Measurements from ENCODE around the gene DBH.
"Not testable (repeated sequence)": the region's sequence is repeated elsewhere in the genome, so short reads cannot be mapped to it uniquely, and the experiment has no call there.

The DBH gene

DNA sequence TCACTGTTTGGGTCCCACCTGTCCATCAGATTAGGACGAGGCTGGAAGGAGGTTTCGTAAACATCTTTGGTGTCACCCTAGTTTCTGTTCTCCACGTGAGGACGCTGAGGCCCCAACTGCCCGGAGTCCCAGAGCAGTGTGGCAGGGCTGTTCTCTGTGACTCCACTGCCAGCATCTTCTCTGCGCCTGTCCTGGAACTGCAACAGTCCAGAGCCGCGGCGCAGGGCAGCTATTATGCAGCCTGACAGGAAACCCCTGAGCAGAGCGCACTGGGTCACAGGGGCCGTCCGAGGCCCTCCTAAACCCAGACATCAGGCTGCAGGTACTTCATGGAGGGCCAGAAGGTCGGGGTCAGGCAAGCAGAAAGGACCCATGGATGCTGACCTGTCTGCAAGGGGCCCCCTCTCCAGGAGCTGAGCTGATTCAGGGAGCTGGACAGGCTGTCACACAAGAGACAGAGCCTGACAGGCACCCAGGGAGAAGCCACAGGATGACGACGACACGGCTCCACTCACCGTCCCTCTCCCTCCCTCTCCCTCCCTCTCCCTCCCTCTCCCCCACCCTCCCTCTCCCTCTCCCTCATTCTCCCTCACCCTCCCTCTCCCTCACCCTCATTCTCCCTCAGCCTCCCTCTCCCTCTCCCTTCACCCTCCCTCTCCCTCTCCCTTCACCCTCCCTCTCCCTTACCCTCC lies 31.7 kb downstream of the DBH start:
- no peak for DNase-seq

DNA sequence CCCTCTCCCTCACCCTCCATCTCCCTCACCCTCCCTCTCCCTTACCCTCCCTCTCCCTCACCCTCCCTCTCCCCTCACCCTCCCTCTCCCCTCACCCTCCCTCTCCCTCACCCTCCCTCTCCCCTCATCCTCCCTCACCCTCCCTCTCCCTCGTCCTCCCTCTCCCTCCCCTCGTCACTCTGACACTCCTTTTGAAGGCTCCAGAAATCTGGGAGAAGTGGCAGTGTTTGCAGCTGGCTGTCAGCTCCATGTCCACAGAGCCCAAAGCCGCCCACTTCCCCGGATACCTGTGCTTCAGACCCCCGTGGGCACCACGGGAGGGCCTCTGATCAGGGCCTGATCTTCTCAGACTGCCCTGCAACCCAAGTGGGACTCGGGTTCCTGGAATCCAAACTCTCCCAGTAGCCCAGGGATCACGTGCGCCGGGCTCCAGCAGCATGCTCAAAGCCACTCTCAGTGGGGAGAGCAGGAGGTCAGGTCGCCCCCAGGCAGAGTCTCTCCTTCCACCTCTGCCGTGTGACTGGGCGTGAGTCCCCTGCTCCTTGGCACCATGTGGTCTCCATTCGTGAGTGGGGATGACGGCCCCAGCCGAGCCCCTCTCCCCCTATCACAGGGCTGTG lies 33.1 kb downstream of the DBH start:
- DNase-seq: no peak

DNA sequence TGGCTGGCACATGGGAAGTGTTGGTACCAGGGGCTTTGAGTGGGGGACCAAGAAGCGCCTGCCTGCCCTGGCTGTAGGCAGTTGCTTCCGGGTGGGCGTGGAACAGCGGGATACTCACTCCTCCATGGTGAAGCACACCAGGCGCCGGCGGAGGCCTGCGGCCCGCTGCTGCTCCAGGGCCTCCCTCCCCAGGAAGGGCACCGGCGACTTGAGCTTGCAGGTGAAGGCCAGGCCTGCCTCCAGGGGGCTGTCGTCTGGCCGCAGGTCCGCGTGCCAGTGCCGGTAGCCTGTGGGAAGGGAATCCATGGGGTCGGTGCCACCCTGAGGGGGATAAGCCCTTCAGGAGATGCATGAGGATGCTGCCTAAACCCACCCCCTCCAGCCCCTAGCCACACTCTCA lies 34.3 kb downstream of the DBH start:
- DNase-seq: no peak

DNA sequence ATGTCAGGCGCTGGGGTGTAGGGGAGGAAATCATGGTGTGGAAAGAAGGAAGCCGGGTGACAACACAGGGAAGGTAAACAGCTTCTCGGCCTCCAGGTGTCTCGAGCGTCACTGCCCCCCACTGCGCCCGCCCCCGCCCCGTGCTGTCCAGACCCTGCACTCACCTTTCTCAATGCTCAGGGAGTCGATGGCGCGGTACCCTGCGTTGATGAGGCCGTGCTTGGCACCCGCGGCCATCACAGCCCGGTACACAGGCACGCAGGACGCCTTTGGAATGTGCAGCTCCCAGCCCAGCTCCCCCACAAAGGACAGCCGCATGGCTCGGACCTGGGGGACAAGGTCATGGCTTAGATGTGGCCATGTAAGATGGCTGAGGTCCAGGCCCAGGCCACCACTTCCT lies 35.2 kb downstream of the DBH start:
- DNase-seq: no peak

DNA sequence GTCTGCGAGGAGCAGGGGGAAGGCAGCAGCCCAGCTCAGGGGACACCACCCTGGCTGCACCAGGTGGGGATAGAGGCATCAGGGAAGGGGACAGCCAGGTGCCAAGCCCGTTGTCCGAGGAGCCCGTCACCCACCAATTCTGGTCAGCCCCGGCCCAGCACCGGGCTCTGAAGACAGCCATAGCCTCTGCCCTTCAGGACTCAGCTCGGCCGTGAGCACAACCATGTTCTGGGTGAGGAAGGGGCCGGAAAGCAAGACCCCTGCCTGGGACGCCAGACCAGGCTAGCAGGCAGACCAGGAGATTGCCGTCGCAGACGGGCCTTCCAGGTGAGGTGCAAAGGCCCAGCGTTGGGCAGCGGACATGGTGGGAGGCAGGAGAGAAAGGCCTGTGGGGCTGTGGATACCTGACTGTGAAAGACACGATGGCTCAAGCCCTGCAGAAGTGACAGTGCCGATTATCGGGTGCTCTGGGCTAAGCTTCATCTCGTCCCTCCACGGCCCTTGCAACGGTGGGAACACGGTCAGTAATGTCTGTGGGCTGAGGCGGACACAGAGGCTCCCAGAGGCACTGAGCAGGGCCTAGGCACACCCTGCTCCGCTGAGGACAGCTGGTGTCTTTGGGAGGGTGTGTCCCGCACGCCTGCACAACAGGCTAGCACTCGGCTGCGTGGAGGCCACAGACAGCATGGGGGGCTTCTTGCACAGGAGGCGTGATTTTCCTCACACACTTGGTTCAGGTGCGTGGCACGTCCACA lies 36.5 kb downstream of the DBH start:
- no peak for DNase-seq

DNA sequence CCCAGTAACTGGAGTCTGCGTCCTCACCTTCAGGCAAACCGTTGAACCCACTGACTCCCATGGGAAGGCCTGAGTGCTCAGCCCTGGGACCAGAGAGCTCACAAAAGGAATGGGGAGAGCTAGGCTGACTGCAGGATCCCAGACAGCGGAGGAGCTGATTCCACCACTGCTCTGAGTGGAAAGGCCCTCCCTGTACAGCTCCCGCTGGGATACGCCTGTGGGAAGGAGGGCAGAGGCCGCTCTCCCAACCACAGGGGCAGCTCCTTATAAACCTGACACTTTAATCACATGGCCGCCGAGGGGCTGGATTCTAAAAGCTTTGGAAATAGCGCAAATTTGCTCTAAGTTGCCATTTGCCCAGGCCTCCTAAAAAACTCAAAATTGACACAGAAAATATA lies 37.1 kb downstream of the DBH start:
- no peak for DNase-seq

DNA sequence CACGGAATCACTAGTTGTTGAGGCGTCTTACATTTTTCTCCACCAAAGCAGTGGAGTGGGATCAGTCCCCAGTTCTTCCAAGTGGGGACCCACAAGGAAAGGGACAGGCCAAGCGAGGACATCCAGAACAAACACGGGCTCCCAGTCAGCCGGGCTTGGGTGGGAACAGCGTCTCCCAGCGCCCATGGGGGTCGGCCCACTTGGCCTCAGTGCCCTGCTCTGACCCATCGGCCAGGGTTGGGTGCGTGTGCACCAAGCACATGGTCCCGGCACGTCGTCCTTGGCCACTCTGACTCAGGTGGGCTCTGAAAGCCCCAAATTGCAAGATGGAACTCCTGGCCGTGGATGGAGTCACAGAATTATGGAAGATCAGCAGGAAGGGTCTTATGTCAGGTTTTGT lies 37.9 kb downstream of the DBH start:
- no peak for DNase-seq

DNA sequence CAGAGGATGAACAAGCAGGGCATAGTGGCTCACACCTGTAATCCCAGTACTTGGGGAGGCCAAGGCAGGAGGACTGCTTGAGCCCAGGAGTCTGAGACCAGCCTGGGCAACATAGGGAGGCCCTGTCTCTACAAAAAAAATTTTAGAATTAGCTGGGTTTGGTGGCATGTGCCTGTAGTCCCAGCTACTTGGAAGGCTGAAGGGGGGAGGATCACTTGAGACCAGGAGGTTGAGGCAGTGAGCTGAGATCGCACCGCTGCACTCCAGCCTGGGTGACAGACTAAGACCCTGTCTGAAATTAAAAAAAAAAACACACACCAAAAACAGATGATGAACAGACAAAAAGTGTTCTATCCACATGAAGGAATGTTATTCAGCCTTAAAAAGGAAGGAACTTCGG lies 39.6 kb downstream of the DBH start:
- not testable (repeated sequence) for DNase-seq

DNA sequence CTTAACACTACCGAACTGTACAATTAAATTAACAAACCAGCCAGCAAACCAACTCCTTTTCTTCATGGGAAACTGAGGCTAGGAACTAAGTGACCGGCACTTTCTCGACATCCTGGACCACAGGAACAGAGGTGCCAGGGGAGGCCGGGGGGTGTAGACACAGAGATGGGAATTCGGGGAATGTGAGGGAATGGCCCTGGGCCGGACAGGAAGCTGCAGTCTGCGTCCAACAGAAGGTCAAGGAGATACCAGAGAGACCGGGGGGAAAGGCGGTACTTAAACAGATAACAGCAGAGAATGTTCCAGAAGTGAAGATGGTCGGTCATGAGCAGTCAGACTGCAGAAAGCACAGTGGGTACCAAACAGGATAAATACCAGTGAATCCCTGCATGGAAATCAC lies 40.3 kb downstream of the DBH start:
- DNase-seq: no peak

DNA sequence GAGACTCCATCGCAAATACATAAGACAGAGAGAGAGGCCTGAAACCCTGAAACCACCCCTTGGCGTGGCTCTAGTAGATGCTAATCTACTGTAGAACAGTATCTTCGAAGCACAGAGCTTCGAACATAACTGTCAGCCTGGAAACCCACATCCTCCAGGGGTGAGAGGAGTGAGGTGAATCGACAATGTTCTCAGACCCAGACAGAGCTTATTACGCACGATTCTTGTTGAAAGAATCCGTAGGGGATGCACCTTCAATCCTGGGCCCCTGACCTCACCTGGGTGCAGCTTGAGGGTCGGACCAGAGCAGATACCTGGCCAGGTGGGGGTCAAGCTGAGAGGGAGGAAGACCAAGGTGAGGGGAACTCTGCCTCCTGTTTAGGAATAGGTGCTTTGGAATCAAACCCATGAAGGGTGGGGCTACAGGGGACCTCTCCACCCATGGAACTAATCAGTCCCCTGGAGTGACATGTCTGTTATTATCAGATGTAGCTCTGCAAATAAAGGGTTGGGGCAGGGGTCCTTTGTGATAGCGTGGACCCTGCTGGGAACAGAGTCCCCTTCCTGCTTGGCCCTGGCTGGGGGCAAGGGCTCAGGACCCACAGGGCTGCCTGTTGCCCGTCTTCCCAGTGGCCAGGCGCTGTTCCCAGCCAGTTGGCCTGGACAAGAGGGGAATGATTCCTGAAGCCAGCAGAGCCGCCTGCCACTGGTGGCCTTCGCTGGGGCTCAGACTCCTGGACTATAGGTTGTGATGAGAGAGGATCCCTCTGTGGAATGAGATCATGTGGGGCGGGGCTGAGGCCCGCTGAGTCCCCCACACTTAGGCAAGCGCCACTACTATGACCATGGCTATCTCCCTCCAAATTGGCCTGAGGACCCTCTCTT lies 41.2 kb downstream of the DBH start:
- DNase-seq: no peak

DNA sequence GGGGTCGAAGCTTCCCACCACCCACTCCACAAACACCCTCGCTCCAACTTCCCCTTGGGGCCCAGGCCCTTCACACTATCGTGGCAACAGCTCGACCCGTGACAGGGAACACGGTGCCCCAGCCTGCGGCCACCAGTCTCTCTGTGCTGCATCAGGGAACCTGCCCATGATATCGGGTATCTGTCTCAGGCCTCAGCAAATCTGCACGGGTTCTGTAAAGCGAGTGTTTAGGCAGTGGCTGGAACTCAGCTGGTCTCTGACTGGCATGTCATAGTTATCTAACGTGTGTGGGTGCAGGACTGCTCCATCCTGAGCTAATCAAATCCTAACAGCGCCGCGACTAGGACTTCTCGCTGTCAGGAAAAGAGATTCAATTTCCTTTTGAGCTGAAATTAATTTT lies 42.9 kb downstream of the DBH start:
- DNase-seq: no peak

DNA sequence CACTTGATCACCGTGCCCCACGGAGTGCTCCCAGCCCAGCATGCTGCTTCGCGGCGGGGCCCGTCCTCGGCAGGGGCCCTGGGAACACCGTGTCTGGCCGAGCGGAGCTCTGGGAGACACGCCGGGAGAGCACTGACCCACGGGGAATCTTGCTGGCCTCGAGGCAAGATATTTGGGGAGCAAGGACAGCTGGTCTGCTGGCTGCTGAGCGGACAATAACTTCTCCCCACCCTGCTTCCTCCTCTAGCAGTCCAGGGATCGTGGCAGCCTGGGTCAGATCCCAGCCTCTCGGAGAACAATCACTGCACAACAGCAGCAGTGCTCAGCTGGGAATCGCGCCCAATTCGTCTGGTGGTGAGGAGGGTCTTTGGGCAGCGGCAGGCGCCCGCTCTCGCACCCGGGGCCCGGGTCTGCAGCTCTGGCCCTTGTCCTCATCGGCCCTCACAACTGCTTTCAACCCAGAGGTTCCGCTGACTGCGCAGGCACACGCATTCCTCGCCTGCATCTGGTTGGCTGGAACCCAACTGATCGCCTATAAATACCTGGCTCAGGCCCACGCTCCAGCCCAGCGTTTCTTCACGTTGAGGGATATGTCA lies 43.4 kb downstream of the DBH start:
- no peak for DNase-seq

DNA sequence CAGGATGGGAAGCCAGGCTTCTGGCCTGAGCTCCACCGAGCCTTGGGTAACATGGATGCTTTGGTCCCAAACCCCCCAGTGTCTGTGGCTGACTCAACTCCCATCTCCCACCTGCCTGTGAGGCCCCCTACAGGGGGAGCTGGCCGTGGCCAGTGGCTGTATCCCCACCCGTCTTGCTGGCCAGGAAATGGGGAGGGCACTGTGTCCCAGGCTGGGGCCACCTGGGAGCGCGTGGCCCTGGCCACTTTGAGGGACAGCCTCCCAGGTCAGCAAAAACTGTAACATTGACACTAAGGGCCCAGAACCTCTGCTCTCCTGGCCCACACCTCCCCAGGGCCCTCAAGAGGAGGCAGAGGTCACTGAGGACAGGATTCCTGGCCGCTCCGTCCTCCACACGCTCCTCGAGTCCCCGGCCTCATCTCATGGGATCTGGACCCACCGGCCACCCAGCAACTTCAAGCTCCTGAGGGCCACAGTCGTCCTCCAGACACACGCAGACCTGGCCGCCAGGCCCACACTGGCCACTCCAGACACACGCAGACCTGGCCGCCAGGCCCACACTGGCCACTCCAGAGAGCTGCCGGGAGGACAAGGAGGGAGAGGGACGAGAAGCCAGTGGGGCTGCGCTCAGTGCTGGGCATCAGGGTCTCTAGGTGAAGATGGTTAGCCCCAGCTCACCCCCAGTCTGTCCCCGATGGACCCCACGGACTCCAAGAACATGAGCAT lies 44.2 kb downstream of the DBH start:
- DNase-seq: no peak

DNA sequence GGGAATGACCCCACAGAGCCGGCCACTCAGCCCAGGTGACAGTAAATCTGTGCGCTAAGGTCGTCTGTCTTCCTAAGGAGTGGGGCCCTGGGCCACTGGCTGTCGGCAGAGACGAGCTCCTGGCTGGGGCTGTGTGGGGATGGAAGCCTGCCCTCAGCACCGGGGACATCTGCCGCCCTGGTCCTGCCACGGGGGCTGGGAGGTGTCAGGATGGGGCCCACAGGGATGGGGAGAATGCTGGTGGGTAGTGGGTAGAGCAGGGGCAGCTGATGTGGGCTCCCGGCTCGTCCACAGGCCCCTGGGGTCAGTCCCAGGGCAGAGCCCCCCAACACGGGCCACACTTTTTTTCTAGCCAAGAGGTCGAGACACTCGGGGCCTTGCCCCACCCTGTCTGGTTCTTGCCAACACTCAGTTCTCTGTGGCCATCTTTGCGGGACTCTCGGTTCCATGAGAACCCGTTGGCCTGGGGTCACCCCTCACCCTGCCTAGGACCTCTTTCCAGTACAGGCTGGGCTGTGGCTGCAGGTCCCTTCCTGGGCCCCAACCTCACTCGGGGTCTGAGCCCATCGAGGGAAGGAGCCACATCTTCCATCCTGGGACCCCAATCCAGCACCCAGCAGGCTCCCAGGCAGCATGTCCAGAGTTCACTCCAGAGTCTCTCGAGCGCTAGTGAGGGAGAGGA lies 45.0 kb downstream of the DBH start:
- no peak for DNase-seq

DNA sequence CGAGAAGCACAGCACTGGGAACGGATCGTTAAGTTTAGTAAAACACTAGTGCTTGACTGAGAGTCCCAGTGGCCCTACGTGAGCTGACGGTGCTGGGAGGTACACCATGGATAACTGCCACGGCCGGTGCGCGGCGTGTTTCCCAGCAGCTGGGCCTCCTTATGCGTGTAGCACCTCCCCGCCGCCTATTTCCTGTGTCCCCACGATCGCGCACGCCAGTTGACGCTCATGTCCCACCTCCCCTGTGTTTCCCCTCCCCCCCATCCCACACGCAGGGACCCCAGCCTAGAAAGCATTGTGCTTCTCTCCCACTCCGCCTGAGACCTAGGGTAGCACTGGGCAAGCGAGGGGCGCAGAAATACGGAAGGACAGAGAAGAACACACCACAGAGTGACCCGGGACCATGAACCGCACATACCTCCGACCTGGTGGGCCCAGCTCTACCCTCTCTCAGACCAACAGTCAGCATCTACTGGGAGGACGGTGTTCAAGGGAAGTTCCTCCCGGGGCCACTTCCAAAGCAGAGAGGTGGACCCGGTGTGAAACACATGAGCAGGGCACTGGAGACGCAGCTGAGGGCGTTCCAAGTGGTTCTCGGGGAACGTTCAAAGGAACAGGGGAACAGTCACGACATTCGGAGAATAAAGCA lies 45.6 kb downstream of the DBH start:
- DNase-seq: no peak

DNA sequence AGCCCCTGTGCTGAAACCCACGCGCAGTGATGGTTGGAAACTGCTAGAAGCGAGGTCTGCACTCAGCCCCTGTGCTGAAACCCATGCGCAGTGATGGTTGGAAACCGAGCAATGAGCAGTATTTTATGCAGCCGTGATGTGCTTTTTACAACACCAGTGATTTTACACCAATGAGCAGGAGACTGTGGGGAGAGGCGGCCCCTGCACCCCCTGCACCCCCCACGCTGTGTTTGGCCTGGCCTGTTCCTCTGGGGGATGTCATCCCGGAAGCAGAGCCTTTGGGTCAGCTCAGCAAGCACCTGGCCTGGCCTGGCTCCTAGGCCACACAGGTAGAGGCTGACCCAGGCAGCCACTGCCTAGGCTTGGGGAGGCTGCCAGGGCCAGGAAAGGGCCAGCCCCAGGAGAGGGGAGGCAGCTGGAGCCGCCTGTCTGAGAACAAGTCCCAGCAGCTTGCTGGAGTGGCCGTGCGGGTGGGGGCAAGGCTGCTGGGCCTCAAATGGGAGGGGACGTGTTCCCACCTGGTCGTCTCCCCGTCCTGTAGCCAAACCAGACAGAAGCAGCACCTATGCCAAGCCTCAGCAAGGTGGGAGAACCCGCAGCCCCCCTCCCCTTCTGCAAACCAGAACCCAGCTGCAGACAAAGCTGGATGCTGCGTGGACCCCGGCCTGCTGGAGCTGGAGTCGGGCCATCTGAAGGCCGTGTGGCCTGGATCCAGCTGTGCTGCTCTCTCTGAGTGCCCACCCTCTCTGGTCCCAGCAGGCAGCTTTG lies 46.8 kb downstream of the DBH start:
- DNase-seq: no peak

DNA sequence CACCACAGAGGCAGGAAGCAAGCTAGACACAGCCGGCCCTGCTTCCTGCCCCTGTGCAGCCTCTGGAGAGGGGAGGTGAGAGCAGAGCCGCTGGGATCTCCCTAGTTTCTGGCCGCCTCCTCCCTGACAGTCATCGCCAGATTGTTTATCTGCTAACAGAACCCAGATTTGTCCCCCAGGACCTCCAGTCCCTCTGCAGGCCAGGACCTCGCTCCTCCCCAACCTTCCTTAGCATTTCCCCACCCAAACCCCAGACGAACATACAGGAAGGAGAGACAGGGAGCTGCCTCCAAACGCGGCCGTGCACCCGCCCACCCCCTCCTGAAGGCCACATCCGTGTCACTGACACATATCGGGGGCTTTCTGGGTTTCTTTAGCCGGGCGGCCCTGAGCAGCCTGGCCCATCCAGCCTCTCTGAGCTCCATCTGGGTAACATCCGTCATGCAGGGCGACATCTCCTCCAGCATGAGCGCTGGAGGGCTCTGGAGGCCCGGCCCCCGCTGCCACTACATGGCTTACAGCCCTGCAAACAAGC lies 47.5 kb downstream of the DBH start:
- no peak for DNase-seq

DNA sequence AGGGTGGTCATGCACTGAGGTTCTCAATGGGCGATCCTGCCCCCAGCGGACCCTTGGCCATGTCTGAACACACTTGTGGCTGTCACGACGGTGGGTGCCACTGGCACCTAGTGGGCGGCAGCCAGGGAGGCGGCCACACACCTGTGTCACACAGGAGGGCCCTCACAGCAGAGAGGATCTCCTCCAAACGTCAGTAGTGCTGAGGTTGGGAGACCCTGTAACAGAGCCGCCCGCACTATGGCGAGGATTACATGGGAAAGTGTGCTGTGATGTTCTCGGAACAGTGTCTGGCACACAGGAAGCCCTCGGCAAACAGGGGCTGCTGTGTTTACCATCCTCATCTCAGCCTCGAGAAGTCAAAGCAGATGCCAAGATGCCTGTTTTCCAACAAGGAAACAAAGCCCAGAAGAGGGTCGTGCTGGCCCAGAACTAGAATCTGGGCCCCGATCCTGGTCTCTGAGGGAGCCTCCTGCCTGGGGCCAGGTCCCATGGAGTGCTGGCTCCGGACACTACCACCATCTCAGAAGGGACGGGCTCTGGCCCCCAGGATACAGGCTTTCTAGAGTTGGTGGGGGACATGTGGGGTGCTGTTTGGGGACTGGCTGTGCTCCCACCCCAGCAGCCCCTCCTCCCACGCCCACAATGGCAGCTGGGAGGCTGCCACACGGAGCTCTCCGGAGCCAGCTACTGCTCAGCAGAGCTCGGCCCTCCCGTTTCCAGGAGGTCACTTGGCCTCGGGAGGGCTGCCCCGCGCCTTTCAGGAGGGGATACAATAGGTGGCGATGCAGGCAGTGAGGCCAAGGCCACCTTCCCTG lies 48.2 kb downstream of the DBH start:
- no peak for DNase-seq

DNA sequence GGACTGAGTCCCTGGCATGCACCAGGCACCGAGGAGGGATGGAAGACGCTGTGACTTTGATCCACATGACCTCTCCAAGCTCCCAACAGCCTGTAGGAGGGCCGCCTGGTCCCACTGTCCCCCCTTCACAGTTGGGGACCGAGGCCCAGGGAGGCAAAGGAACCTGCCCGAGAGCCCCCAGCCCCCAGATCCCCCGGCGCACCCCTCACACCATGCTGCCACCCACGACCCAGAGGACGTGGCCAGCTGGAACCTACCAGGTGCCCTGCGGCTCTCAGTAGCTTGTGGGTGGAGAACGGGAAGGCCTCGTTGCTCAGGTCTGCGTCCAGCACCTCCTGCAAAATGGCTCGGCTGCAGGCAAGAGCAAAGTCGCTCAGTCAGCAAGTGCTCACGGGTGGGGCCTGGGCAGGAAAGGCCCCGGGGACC lies 48.8 kb downstream of the DBH start:
- DNase-seq: no peak

Data from NCI-H524 treated with DMSO at 0.1 percent for 48 hours (cell line).